ENCODE measurements around the gene PSKH1.

Gene PSKH1

GRCh38 chr16:67967183-67967957 is 74.3 kb downstream of the PSKH1 start:
- WGBS (ENCODE audit: extremely low coverage, insufficient coverage, insufficient read length), result no CpG with 5 or more reads among the region's 18 CpGs
- Histone ChIP-seq H3K79me2 (ENCODE audit: control insufficient read depth, insufficient read depth, low read length, poor library complexity) (peaks cover 29% of the 10 kb centered on the region), H4K12ac (ENCODE audit: low read depth, low read length) (peak overlapping the region; percentile 14)

DNA sequence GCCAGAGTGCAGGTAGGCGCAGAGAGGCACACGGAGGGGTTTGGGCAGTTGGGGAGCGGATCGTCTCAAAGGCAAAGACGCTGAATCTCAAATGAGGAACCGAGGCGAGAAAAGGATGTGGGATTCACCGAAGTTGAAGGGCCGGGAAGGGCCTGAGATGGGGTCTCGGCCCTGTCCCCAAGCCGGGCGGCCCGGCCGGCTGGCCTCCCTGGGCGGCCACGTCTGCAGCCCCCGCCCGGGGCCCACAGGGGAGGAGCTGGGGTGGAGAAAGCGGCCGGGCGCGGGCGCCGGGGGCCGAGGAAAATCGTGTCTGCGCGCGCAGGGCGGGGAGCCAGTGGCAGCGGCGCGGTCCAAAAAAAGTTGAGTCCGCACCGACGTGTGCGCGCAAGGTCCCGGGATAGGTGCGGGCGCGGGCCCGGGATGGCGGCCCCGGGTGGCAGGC is 74.9 kb downstream of the PSKH1 start:
- H3K9ac ChIP-seq (ENCODE audit: low read length), result peak overlapping the region; percentile 81
- no CpG with 5 or more reads among the region's 45 CpGs for WGBS (ENCODE audit: extremely low coverage, insufficient coverage, insufficient read length)
- peaks cover 29% of the 10 kb centered on the region for H3K79me2 ChIP-seq (ENCODE audit: control insufficient read depth, insufficient read depth, low read length, poor library complexity)
- peak overlapping the region; percentile 64 for H3K4me2 ChIP-seq (ENCODE audit: low read length)
- peak overlapping the region; percentile 92 for H4K12ac ChIP-seq (ENCODE audit: low read depth, low read length)
- H3K23ac ChIP-seq (ENCODE audit: low read length), result no peak overlapping the region
- peak overlapping the region; percentile 98 for H4K91ac ChIP-seq (ENCODE audit: low read depth, low read length)
- H4K8ac ChIP-seq (ENCODE audit: low read depth, low read length), result peak overlapping the region; percentile 92
- DNase-seq, result peak; percentile 17 to 55
- peak overlapping the region; percentile 68 for H2AFZ ChIP-seq (ENCODE audit: insufficient read depth, low read length, poor library complexity)
- H3K9me3 ChIP-seq (ENCODE audit: insufficient read depth, low read depth, low read length), result no peaks in the 10 kb centered on the region
- peak overlapping the region; percentile 75 for H2AK5ac ChIP-seq (ENCODE audit: low read length)
- peak overlapping the region; percentile 88 for H3K27ac ChIP-seq (ENCODE audit: low read depth, low read length)
- peak overlapping the region; percentile 70 for H2BK5ac ChIP-seq (ENCODE audit: low read depth, low read length, poor library complexity)
- peak overlapping the region; percentile 93 for H3K14ac ChIP-seq (ENCODE audit: low read length)
- H2BK120ac ChIP-seq (ENCODE audit: insufficient read depth, low read length, poor library complexity), result peak overlapping the region; percentile 89
- peak overlapping the region; percentile 85 for H3K4me3 ChIP-seq (ENCODE audit: low read depth, low read length)
- H3K27me3 ChIP-seq (ENCODE audit: insufficient read depth, low read length), result no peaks in the 10 kb centered on the region
- peak overlapping the region; percentile 7 for H2BK12ac ChIP-seq (ENCODE audit: low read length)
- H3K36me3 ChIP-seq (ENCODE audit: control insufficient read depth in 1 of 2, insufficient read depth in 2 of 2, low read length in 2 of 2), result peaks cover 19 to 26% of the 10 kb centered on the region in 2 experiments
- H3K18ac ChIP-seq (ENCODE audit: low read length), result peak overlapping the region; percentile 77
- H3K4ac ChIP-seq (ENCODE audit: low read depth, low read length), result peak overlapping the region; percentile 84
- peaks cover 30% of the 10 kb centered on the region for H3K79me1 ChIP-seq (ENCODE audit: low read length)
- H3K4me1 ChIP-seq (ENCODE audit: control insufficient read depth in 1 of 2, insufficient read depth in 2 of 2, low read length in 2 of 2), result peaks cover 28 to 29% of the 10 kb centered on the region in 2 experiments

More at GRCh38 chr16:67967183-67967957, 74.3 kb downstream of the PSKH1 start:
- peaks cover 30% of the 10 kb centered on the region for H3K79me1 ChIP-seq (ENCODE audit: low read length)
- peak overlapping the region; percentile 92 for H4K8ac ChIP-seq (ENCODE audit: low read depth, low read length)
- peak overlapping the region; percentile 98 for H4K91ac ChIP-seq (ENCODE audit: low read depth, low read length)
- H3K27me3 ChIP-seq (ENCODE audit: insufficient read depth, low read length), result no peaks in the 10 kb centered on the region
- no peaks in the 10 kb centered on the region for H3K9me3 ChIP-seq (ENCODE audit: insufficient read depth, low read depth, low read length)
- peak overlapping the region; percentile 81 for H3K9ac ChIP-seq (ENCODE audit: low read length)
- peak overlapping the region; percentile 91 for H3K27ac ChIP-seq (ENCODE audit: low read depth, low read length)
- peak overlapping the region; percentile 84 for H3K4ac ChIP-seq (ENCODE audit: low read depth, low read length)
- H2BK12ac ChIP-seq (ENCODE audit: low read length), result peak overlapping the region; percentile 3
- peak overlapping the region; percentile 92 for H3K18ac ChIP-seq (ENCODE audit: low read length)
- peak; percentile 16 to 48 for DNase-seq
- H2BK120ac ChIP-seq (ENCODE audit: insufficient read depth, low read length, poor library complexity), result peak overlapping the region; percentile 89
- peak overlapping the region; percentile 70 for H2BK5ac ChIP-seq (ENCODE audit: low read depth, low read length, poor library complexity)
- H3K4me2 ChIP-seq (ENCODE audit: low read length), result peak overlapping the region; percentile 64
- H3K4me3 ChIP-seq (ENCODE audit: low read depth, low read length), result peak overlapping the region; percentile 85
- peak overlapping the region; percentile 75 for H2AK5ac ChIP-seq (ENCODE audit: low read length)
- H2AFZ ChIP-seq (ENCODE audit: insufficient read depth, low read length, poor library complexity), result no peak overlapping the region
- peaks cover 23 to 32% of the 10 kb centered on the region in 2 experiments for H3K36me3 ChIP-seq (ENCODE audit: control insufficient read depth in 1 of 2, insufficient read depth in 2 of 2, low read length in 2 of 2)
- H3K23ac ChIP-seq (ENCODE audit: low read length), result no peak overlapping the region
- H3K4me1 ChIP-seq (ENCODE audit: control insufficient read depth in 1 of 2, insufficient read depth in 2 of 2, low read length in 2 of 2), result peaks cover 28 to 29% of the 10 kb centered on the region in 2 experiments
- H3K14ac ChIP-seq (ENCODE audit: low read length), result peak overlapping the region; percentile 93

- peak within 1 kb of the TSS; percentile 89 for H2BK120ac ChIP-seq (ENCODE audit: insufficient read depth, low read length, poor library complexity)
- H3K18ac ChIP-seq (ENCODE audit: low read length), result peak within 1 kb of the TSS; percentile 77
- peaks cover 30% of the 10 kb centered on the region for H3K79me1 ChIP-seq (ENCODE audit: low read length)
- peak within 1 kb of the TSS; percentile 93 for H3K14ac ChIP-seq (ENCODE audit: low read length)
- peak within 1 kb of the TSS; percentile 75 for H2AK5ac ChIP-seq (ENCODE audit: low read length)
- H4K12ac ChIP-seq (ENCODE audit: low read depth, low read length), result peak within 1 kb of the TSS; percentile 95
- no peaks in the 10 kb centered on the region for H3K9me3 ChIP-seq (ENCODE audit: insufficient read depth, low read depth, low read length)
- H3K36me3 ChIP-seq (ENCODE audit: control insufficient read depth in 1 of 2, insufficient read depth in 2 of 2, low read length in 2 of 2), result peaks cover 12 to 20% of the 10 kb centered on the region in 2 experiments
- H3K9ac ChIP-seq (ENCODE audit: low read length), result peak within 1 kb of the TSS; percentile 81
- H3K27me3 ChIP-seq (ENCODE audit: insufficient read depth, low read length), result no peaks in the 10 kb centered on the region
- peak within 1 kb of the TSS; percentile 98 for H4K91ac ChIP-seq (ENCODE audit: low read depth, low read length)
- H3K23ac ChIP-seq (ENCODE audit: low read length), result no peak within 1 kb of the TSS
- peak within 1 kb of the TSS; percentile 70 for H2BK5ac ChIP-seq (ENCODE audit: low read depth, low read length, poor library complexity)
- peak within 1 kb of the TSS; percentile 68 for H2AFZ ChIP-seq (ENCODE audit: insufficient read depth, low read length, poor library complexity)
- no CpG with 5 or more reads among the region's 78 CpGs for WGBS (ENCODE audit: extremely low coverage, insufficient coverage, insufficient read length)
- peak within 1 kb of the TSS; percentile 85 for H3K4me3 ChIP-seq (ENCODE audit: low read depth, low read length)
- peak within 1 kb of the TSS; percentile 64 for H3K4me2 ChIP-seq (ENCODE audit: low read length)
- peaks cover 28 to 29% of the 10 kb centered on the region in 2 experiments for H3K4me1 ChIP-seq (ENCODE audit: control insufficient read depth in 1 of 2, insufficient read depth in 2 of 2, low read length in 2 of 2)
- peak within 1 kb of the TSS; percentile 13 for H2BK12ac ChIP-seq (ENCODE audit: low read length)
- peak; percentile 67 to 87 for DNase-seq
- peak within 1 kb of the TSS; percentile 92 for H4K8ac ChIP-seq (ENCODE audit: low read depth, low read length)
- peaks cover 29% of the 10 kb centered on the region for H3K79me2 ChIP-seq (ENCODE audit: control insufficient read depth, insufficient read depth, low read length, poor library complexity)
- peak within 1 kb of the TSS; percentile 88 for H3K27ac ChIP-seq (ENCODE audit: low read depth, low read length)
- H3K4ac ChIP-seq (ENCODE audit: low read depth, low read length), result peak within 1 kb of the TSS; percentile 84
These were observed 75.6 kb downstream of the PSKH1 start, which contains the start of gene SLC12A4 for GRCh38 chr16:67968400-67969253. SLC12A4 (minus strand) TSS chr16:67968637; CDS start chr16:67968553, 84 bp downstream.

Measured in trophoblast cell (in vitro differentiated cells and primary cell).